Dendritic cell treated with granulocyte-macrophage colony-stimulating factor and Interleukin-4, amounts not matched to agents 40 ng/mL and 50 ng/mL, for 4 days (primary cell): Measurements from ENCODE around the gene BAK1.

ENCODE experiments used
- H3K27ac Mint-ChIP-seq: one replicate; pipeline ENCODE4 v1.8.0; 2022; ENCODE audit warnings: mild to moderate bottlenecking, mixed read lengths
- H3K27me3 Mint-ChIP-seq: one replicate; pipeline ENCODE4 v1.8.0; 2022; ENCODE audit warnings: mild to moderate bottlenecking, mixed read lengths
- H3K36me3 Mint-ChIP-seq: one replicate; pipeline ENCODE4 v1.8.0; 2022; ENCODE audit warnings: low read depth, mixed read lengths
- H3K4me1 Mint-ChIP-seq: one replicate; pipeline ENCODE4 v1.8.0; 2022; ENCODE audit warnings: low read depth, mixed read lengths
- H3K4me3 Mint-ChIP-seq: one replicate; pipeline ENCODE4 v1.8.0; 2022; ENCODE audit warnings: mild to moderate bottlenecking, moderate library complexity, mixed read lengths
- H3K9me3 Mint-ChIP-seq: one replicate; pipeline ENCODE4 v1.8.0; 2022; ENCODE audit warnings: mixed read lengths
- intact Hi-C: fragments of 100-400 bp; cut with micrococcal nuclease; formaldehyde crosslinking; loops from one replicate; pipeline ENCODE4 v1.15.0; 2022

The BAK1 gene

DNA sequence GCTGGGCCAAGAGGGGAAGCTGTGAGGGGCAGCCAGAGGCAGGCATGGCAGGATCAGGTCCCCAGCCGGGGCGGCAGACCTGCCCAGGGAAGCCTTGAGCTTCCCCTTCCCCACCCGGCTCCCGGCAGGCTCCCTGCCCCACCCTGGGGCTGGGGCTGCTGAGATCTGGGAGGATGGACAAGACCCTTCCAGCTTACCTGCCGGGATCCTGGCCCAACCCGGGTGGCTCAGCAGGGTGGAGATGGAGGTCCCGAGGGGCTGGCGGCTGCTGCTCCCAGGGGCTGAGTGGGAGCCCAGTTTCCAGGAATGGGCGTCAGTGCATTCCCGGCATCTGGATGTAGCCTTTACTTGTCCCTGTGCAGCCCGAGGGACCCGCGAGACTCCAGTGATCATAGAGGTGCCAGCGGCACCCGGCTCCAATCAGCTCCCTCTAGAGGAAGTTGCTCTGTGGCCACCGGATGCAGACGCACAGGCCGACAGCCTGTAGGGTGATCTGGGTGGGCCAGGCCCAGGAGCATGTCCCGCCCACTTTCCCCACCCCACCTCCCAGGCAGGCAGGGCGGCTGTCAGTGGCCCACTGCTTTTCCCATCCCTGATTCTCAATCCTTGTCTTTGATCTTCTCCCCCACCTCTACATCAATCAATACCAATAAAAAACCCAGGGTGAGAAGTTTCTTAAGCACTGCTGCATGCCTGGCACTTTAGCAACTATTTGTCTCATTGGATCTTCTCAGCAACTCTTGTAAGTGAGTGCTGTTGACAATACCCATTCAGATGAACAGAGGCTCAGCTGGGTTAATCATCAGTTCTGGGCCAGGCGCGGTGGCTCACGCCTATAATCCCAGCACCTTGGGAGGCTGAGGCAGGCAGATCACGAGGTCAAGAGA, at the start of gene BAK1:
Gene BAK1 (minus strand): TSS at position 449 of the 887 bp plus-strand sequence. CDS start 2,672 bp downstream, outside the sequence.
- intact Hi-C loops, result no loop called here
- H3K9me3 Mint-ChIP-seq, result no peaks in the 10 kb centered on the region
- peaks cover 47% of the 10 kb centered on the region for H3K4me1 Mint-ChIP-seq
- H3K27me3 Mint-ChIP-seq, result no peaks in the 10 kb centered on the region
- H3K36me3 Mint-ChIP-seq, result peaks cover 48% of the 10 kb centered on the region
- H3K27ac Mint-ChIP-seq, result peak within 1 kb of the TSS; percentile 93
- peak within 1 kb of the TSS; percentile 80 for H3K4me3 Mint-ChIP-seq

DNA sequence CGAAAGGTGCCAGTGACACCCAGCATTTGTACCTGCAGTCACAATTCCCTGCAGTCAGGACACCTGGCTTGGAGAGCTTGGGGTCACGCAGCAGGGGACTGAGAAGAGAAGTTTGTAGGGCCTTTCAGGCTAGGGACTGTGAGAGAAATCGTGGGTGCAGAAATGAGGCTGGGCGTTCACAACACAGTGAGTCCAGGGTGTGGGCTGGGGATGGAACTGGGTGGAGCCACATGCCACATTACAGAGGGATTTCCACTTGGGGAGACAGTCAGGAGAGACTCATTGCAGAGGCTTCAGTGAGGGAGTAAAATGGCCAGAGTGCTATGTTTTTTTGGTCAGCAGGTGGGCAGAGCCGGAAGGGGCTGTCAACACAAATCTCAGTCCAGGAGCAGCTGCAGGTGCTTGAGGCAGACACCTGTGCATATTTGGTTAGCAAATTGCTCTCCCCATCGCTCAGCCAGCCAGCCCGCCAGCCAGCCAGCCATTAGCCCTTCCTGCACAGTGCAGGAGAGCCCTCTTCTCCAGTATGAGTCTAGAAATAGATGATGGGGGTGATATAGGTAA, 48.4 kb upstream of the BAK1 start:
- H3K27ac Mint-ChIP-seq, result no peak overlapping the region
- H3K4me3 Mint-ChIP-seq, result no peak overlapping the region
- intact Hi-C loops, result no loop called here
- peaks cover 22% of the 10 kb centered on the region for H3K27me3 Mint-ChIP-seq
- no peaks in the 10 kb centered on the region for H3K36me3 Mint-ChIP-seq
- no peaks in the 10 kb centered on the region for H3K9me3 Mint-ChIP-seq
- H3K4me1 Mint-ChIP-seq, result peaks cover 23% of the 10 kb centered on the region

GRCh38 chr6:33627876-33628275, 47.8 kb upstream of the BAK1 start:
- intact Hi-C loops, result no loop called here
- no peaks in the 10 kb centered on the region for H3K36me3 Mint-ChIP-seq
- no peak overlapping the region for H3K4me3 Mint-ChIP-seq
- peaks cover 21% of the 10 kb centered on the region for H3K27me3 Mint-ChIP-seq
- no peak overlapping the region for H3K27ac Mint-ChIP-seq
- no peaks in the 10 kb centered on the region for H3K9me3 Mint-ChIP-seq
- H3K4me1 Mint-ChIP-seq, result peaks cover 19% of the 10 kb centered on the region

DNA sequence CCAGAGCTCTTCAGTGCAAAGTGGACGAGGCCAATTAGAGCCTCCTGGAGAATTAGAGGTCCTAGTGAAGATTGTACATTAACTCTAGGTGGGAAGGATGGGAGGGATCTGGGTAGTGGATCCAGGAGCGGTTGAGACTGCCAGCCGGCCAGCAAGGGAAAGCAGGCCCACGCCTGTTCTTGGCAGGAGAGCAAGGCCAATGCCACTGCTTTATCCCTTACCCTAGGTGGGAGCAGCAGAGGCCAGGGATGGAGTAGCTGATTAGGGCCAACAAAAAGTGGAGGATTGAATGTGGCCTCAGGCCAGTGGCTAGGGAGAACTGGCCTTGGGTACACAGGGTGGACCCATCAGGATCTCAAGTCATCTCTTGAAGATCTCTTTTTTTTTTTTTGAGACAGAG, 44.8 kb upstream of the BAK1 start:
- no peak overlapping the region for H3K27ac Mint-ChIP-seq
- intact Hi-C loops, result no loop called here
- no peaks in the 10 kb centered on the region for H3K9me3 Mint-ChIP-seq
- H3K4me1 Mint-ChIP-seq, result peaks cover 25% of the 10 kb centered on the region
- H3K36me3 Mint-ChIP-seq, result no peaks in the 10 kb centered on the region
- peaks cover 41% of the 10 kb centered on the region for H3K27me3 Mint-ChIP-seq
- no peak overlapping the region for H3K4me3 Mint-ChIP-seq

GRCh38 chr6:33623895-33624381, 43.9 kb upstream of the BAK1 start:
- intact Hi-C loops, result no loop called here
- no peaks in the 10 kb centered on the region for H3K36me3 Mint-ChIP-seq
- peaks cover 35% of the 10 kb centered on the region for H3K4me1 Mint-ChIP-seq
- no peak overlapping the region for H3K27ac Mint-ChIP-seq
- peaks cover 50% of the 10 kb centered on the region for H3K27me3 Mint-ChIP-seq
- H3K9me3 Mint-ChIP-seq, result no peaks in the 10 kb centered on the region
- no peak overlapping the region for H3K4me3 Mint-ChIP-seq

- peaks cover 32% of the 10 kb centered on the region for H3K4me1 Mint-ChIP-seq
- intact Hi-C loops, result no loop called here
- H3K36me3 Mint-ChIP-seq, result no peaks in the 10 kb centered on the region
- H3K27ac Mint-ChIP-seq, result no peak overlapping the region
- peaks cover 56% of the 10 kb centered on the region for H3K27me3 Mint-ChIP-seq
- H3K4me3 Mint-ChIP-seq, result no peak overlapping the region
- no peaks in the 10 kb centered on the region for H3K9me3 Mint-ChIP-seq
Measured at GRCh38 chr6:33622456-33623431, 42.7 kb upstream of the BAK1 start.

GRCh38 chr6:33621711-33622388, 41.8 kb upstream of the BAK1 start:
- Mint-ChIP-seq H3K4me3 (peak overlapping the region; percentile 53), H3K4me1 (peaks cover 32% of the 10 kb centered on the region), H3K27ac (no peak overlapping the region), H3K27me3 (peaks cover 56% of the 10 kb centered on the region), H3K9me3 (no peaks in the 10 kb centered on the region), H3K36me3 (no peaks in the 10 kb centered on the region)
- intact Hi-C loops, result no loop called here

- peaks cover 32% of the 10 kb centered on the region for H3K4me1 Mint-ChIP-seq
Measured at GRCh38 chr6:33620856-33621710, 41.0 kb upstream of the BAK1 start, which contains the start of gene ITPR3. Gene ITPR3 (plus strand): TSS chr6:33621322. CDS start chr6:33621603, 281 bp downstream.

DNA sequence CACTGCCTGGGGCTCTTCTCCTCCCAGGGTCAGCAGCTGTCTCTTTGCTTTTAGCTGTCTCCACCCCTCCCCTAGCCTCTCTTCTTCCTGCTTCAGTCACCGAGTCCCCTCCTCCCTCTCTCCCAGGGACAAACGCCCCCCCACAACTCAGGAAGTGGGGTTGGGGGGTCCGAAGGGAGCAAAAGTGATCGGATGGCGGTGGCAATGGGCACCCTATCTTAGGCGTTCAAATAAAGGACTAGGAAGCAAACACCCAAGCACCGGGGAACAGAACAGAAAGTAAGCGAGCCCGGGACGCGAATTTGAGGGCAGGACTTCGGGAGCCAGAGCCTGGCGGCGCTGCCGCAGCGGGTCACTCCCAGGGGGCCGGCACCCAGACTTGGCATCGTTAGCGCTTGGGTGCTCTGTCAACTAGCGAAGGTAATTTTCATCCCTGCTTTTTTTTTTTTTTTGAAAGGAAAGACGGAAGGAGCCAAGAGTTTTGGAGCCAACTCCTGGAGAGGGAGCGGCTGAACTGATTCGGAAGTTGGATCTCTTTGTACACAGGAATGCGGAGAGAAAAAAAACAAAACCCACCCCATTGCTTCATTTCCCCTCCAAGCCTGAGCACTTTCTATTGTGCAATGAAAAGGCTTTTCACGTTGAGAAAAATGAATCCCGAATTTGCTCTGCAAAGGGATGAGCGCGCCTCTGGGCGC, 40.2 kb upstream of the BAK1 start:
- intact Hi-C loops, result no loop called here
- Mint-ChIP-seq H3K9me3 (no peaks in the 10 kb centered on the region), H3K27me3 (peaks cover 56% of the 10 kb centered on the region), H3K4me3 (peak overlapping the region; percentile 92), H3K27ac (peak overlapping the region; percentile 70), H3K36me3 (no peaks in the 10 kb centered on the region), H3K4me1 (peaks cover 32% of the 10 kb centered on the region)

More at GRCh38 chr6:33620856-33621710, 41.0 kb upstream of the BAK1 start, which contains the start of gene ITPR3:
- Mint-ChIP-seq H3K4me3 (peak within 1 kb of the TSS; percentile 92), H3K36me3 (no peaks in the 10 kb centered on the region), H3K27ac (peak within 1 kb of the TSS; percentile 70), H3K27me3 (peaks cover 56% of the 10 kb centered on the region), H3K9me3 (no peaks in the 10 kb centered on the region)
- intact Hi-C loops, result no loop called here

GRCh38 chr6:33619166-33619840, 39.2 kb upstream of the BAK1 start:
- intact Hi-C loops, result no loop called here
- Mint-ChIP-seq H3K27ac (no peak overlapping the region), H3K36me3 (no peaks in the 10 kb centered on the region), H3K4me1 (peaks cover 32% of the 10 kb centered on the region), H3K4me3 (no peak overlapping the region), H3K9me3 (no peaks in the 10 kb centered on the region), H3K27me3 (peaks cover 52% of the 10 kb centered on the region)

GRCh38 chr6:33616913-33617312, 36.8 kb upstream of the BAK1 start:
- peaks cover 28% of the 10 kb centered on the region for H3K4me1 Mint-ChIP-seq
- peaks cover 42% of the 10 kb centered on the region for H3K27me3 Mint-ChIP-seq
- H3K27ac Mint-ChIP-seq, result no peak overlapping the region
- H3K4me3 Mint-ChIP-seq, result no peak overlapping the region
- intact Hi-C loops, result no loop called here
- H3K36me3 Mint-ChIP-seq, result no peaks in the 10 kb centered on the region
- H3K9me3 Mint-ChIP-seq, result no peaks in the 10 kb centered on the region
